Urinary bladder (tissue), 4 donors: ENCODE results near the gene STAT5A. TPM values are rescaled to one million over a fixed set of nuclear protein-coding genes. Genes with fewer than 3 reads are reported as not detected.
"Not testable (repeated sequence)": the region's sequence is repeated elsewhere in the genome, so short reads cannot be mapped to it uniquely, and the experiment has no call there.

Experiments
- DNase-seq: peaks from one replicate; pipeline ENCODE4 v3.0.0-alpha.2; 2015; ENCODE audit errors: extremely low spot score
- H3K27ac ChIP-seq: one replicate; pipeline ENCODE4 v1.5.1; 2013; ENCODE audit warnings: low read depth, mild to moderate bottlenecking, moderate library complexity
- H3K36me3 ChIP-seq: one replicate; pipeline ENCODE4 v1.6.1; 2013; ENCODE audit warnings: mild to moderate bottlenecking, moderate library complexity; ENCODE audit not compliant: insufficient read depth
- H3K4me1 ChIP-seq: one replicate; pipeline ENCODE4 v1.6.1; 2013; ENCODE audit warnings: mild to moderate bottlenecking, moderate library complexity; ENCODE audit not compliant: insufficient read depth
- H3K4me3 ChIP-seq: one replicate; pipeline ENCODE4 v1.5.1; 2013; ENCODE audit warnings: low read depth, low read length
- WGBS: extraction: QIAGEN DNeasy Blood & Tissue Kit; methylation state at CpG from one replicate; pipeline ENCODE4 v1.1.7; 2013; 5-methylcytosine and 5-hydroxymethylcytosine counted together
- polyA plus RNA-seq: library from polyadenylated mRNA; stranded (reverse); fragments of 200-250 nt; gene quantifications from one replicate; pipeline ENCODE4 v1.2.3, GENCODE V29; 2013
- total RNA-seq: library from RNA; depleted of rRNA; stranded (reverse); fragments of >200 nt; gene quantifications from one replicate; pipeline ENCODE4 v1.2.3, GENCODE V29; 2014
- donor health status: healthy with polysubstance abuse.
- donor health status: healthy.

The STAT5A gene
- total and polyA plus RNA-seq, 2 donors = 14.9 to 34.0 TPM

- DNase-seq = no peak
- Histone ChIP-seq H3K27ac (no peak overlapping the region), H3K36me3 (peaks cover 4% of the 10 kb centered on the region), H3K4me1 (no peaks in the 10 kb centered on the region), H3K4me3 (no peak overlapping the region)
- over 99% methylated on average over 3 of the region's 3 CpGs for WGBS
Observed at GRCh38 chr17:42348104-42348503, 59.8 kb downstream of the STAT5A start.

GRCh38 chr17:42354956-42355843 is 66.9 kb downstream of the STAT5A start:
- H3K4me3 ChIP-seq = no peak overlapping the region
- peaks cover 2% of the 10 kb centered on the region for H3K36me3 ChIP-seq
- DNase-seq = no peak
- no peaks in the 10 kb centered on the region for H3K4me1 ChIP-seq
- no peak overlapping the region for H3K27ac ChIP-seq
- WGBS = 51% methylated on average over 3 of the region's 3 CpGs

DNA sequence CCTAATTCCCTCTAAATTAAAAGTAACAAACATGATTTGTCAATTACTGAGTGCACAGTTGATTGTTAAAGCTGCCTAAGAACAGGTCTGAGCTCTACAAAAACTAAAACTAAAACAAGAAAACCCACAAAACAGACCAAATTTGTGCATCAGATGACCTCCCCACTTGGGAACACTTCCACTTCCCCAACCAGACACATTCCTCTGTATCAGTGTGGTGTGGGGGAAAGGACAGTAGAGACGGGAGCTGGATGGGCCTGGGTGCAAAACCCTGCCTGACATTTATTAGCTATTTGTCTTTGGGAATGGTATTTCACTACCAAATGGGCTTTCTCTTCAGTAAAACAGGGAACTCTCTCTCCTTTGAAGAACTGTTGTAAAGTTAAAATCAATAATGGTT is 70.1 kb downstream of the STAT5A start:
- H3K4me1 ChIP-seq = no peaks in the 10 kb centered on the region
- DNase-seq = no peak
- H3K27ac ChIP-seq = no peak overlapping the region
- 29% methylated on average over 1 of the region's 1 CpG for WGBS
- H3K36me3 ChIP-seq = peaks cover 2% of the 10 kb centered on the region
- no peak overlapping the region for H3K4me3 ChIP-seq

- peaks cover 2% of the 10 kb centered on the region for H3K36me3 ChIP-seq
Observed at GRCh38 chr17:42359133-42359532, 70.8 kb downstream of the STAT5A start.

GRCh38 chr17:42360388-42360787 is 72.1 kb downstream of the STAT5A start:
- not testable (repeated sequence) for DNase-seq, H3K36me3 ChIP-seq, H3K4me3 ChIP-seq, H3K27ac ChIP-seq, H3K4me1 ChIP-seq
- WGBS = 97% methylated on average over 2 of the region's 2 CpGs

More at GRCh38 chr17:42359133-42359532, 70.8 kb downstream of the STAT5A start:
- DNase-seq = no peak
- H3K4me3 ChIP-seq = no peak overlapping the region
- WGBS = 78% methylated on average over 7 of the region's 7 CpGs
- H3K27ac ChIP-seq = no peak overlapping the region
- no peaks in the 10 kb centered on the region for H3K4me1 ChIP-seq

Other genes starting within 250 kb of the STAT5A start
- gene C17orf113, start 237.9 kb upstream of the STAT5A start, total RNA-seq = 0.95 TPM
- 1.5 TPM for gene C17orf113, start 237.9 kb upstream of the STAT5A start, polyA plus RNA-seq
- 1.2 TPM for gene ZNF385C, start 190.0 kb upstream of the STAT5A start, total RNA-seq
- gene ZNF385C, start 190.0 kb upstream of the STAT5A start, polyA plus RNA-seq = 0.65 TPM
- gene DHX58, start 175.8 kb upstream of the STAT5A start, total RNA-seq = 7.6 TPM
- gene DHX58, start 175.8 kb upstream of the STAT5A start, polyA plus RNA-seq = 16.1 TPM
- gene KAT2A, start 167.1 kb upstream of the STAT5A start, total RNA-seq = 14.1 TPM
- gene KAT2A, start 167.1 kb upstream of the STAT5A start, polyA plus RNA-seq = 44.3 TPM
- not detected for gene HSPB9, start 165.7 kb upstream of the STAT5A start, total RNA-seq
- gene HSPB9, start 165.7 kb upstream of the STAT5A start, polyA plus RNA-seq = 0.11 TPM
- 40.5 TPM for gene RAB5C, start 133.5 kb upstream of the STAT5A start, total RNA-seq
- gene RAB5C, start 133.5 kb upstream of the STAT5A start, polyA plus RNA-seq = 198 TPM
- 0.79 TPM for gene KCNH4, start 107.4 kb upstream of the STAT5A start, total RNA-seq
- 0.49 TPM for gene KCNH4, start 107.4 kb upstream of the STAT5A start, polyA plus RNA-seq
- not detected for gene HCRT, start 103.0 kb upstream of the STAT5A start, total RNA-seq
- gene HCRT, start 103.0 kb upstream of the STAT5A start, polyA plus RNA-seq = not detected
- 6.7 TPM for gene GHDC, start 94.0 kb upstream of the STAT5A start, total RNA-seq
- 32.0 TPM for gene GHDC, start 94.0 kb upstream of the STAT5A start, polyA plus RNA-seq
- 37.6 TPM for gene STAT5B, start 12.1 kb upstream of the STAT5A start, total RNA-seq
- 66.3 TPM for gene STAT5B, start 12.1 kb upstream of the STAT5A start, polyA plus RNA-seq
- 96.4 TPM for gene STAT3, start 99.9 kb downstream of the STAT5A start, total RNA-seq
- gene STAT3, start 99.9 kb downstream of the STAT5A start, polyA plus RNA-seq = 143 TPM
- gene CAVIN1, start 134.8 kb downstream of the STAT5A start, total RNA-seq = 296 TPM
- 478 TPM for gene CAVIN1, start 134.8 kb downstream of the STAT5A start, polyA plus RNA-seq
- gene ATP6V0A1, start 170.4 kb downstream of the STAT5A start, total RNA-seq = 72.1 TPM
- 36.5 TPM for gene ATP6V0A1, start 170.4 kb downstream of the STAT5A start, polyA plus RNA-seq
- gene NAGLU, start 247.7 kb downstream of the STAT5A start, total RNA-seq = 18.0 TPM
- 40.3 TPM for gene NAGLU, start 247.7 kb downstream of the STAT5A start, polyA plus RNA-seq